ENCODE results near the gene TMBIM6. TPM values are rescaled to one million over a fixed set of nuclear protein-coding genes. Genes with fewer than 3 reads are reported as not detected.

The TMBIM6 gene
- total RNA-seq, 6 experiments from 2014 or later: 471 to 545 (median 497) TPM

DNA sequence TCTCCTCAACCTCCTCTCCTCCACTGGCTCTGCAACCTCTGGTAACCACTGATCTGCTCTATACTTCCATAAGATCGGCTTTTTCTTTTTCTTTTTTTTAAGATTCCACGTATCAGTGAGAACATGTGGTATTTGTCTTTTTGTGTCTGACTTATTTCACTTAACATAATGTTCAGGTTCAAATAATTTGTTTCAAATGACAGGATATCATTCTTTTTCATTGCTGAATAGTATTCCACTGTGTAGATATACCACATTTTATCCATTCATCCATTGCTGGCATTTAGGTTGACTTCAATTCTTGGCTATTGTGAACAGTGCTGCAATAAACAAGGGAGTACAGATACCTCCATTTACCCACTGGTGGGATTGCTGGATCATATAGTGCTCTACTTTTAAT, 46.3 kb downstream of the TMBIM6 start:
- no peak for DNase-seq
- H3K4me3 Mint-ChIP-seq: no peak overlapping the region
- no peak overlapping the region for H3K27ac Mint-ChIP-seq
- peaks cover 23% of the 10 kb centered on the region for H3K4me1 Mint-ChIP-seq (ENCODE audit: low read depth)
- TF ChIP-seq, protein P1, sequence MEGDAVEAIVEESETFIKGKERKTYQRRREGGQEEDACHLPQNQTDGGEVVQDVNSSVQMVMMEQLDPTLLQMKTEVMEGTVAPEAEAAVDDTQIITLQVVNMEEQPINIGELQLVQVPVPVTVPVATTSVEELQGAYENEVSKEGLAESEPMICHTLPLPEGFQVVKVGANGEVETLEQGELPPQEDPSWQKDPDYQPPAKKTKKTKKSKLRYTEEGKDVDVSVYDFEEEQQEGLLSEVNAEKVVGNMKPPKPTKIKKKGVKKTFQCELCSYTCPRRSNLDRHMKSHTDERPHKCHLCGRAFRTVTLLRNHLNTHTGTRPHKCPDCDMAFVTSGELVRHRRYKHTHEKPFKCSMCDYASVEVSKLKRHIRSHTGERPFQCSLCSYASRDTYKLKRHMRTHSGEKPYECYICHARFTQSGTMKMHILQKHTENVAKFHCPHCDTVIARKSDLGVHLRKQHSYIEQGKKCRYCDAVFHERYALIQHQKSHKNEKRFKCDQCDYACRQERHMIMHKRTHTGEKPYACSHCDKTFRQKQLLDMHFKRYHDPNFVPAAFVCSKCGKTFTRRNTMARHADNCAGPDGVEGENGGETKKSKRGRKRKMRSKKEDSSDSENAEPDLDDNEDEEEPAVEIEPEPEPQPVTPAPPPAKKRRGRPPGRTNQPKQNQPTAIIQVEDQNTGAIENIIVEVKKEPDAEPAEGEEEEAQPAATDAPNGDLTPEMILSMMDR (IDR thresholded peaks at IDR 0.05): no peak
- H3K27me3 Mint-ChIP-seq (ENCODE audit: insufficient read depth): peaks cover 14% of the 10 kb centered on the region
- H3K36me3 Mint-ChIP-seq (ENCODE audit: low read depth): peaks cover 12% of the 10 kb centered on the region
- peaks cover 5% of the 10 kb centered on the region; the same call in 1 of the 2 replicates for H3K9me3 Mint-ChIP-seq

DNA sequence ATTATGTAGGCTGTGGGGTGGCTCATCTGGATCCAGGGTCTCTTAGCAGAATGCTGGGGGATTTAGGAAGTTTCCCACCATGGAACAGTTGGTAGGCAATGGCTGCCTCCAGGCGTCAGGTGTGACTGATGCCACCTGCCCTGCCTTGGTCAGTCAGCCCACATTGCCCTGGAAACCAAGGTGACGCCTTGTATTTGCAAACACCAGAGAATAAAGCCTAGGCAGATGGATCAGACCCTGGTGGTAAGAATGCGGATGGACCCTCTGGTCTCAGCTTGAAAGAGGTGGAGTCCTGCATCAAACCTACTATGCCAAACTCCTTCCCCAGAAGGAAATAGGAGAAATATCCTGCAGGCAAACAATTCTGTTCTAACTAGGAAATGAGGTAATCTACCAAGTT, 48.6 kb downstream of the TMBIM6 start:
- no peak for DNase-seq
- TF ChIP-seq, protein P1 (IDR thresholded peaks at IDR 0.05): peak; percentile 51
- Mint-ChIP-seq H3K4me3 (no peak overlapping the region), H3K9me3 (peaks cover 5% of the 10 kb centered on the region; the same call in 1 of the 2 replicates), H3K27ac (no peak overlapping the region), H3K36me3 (ENCODE audit: low read depth) (peaks cover 12% of the 10 kb centered on the region), H3K4me1 (ENCODE audit: low read depth) (peaks cover 6% of the 10 kb centered on the region), H3K27me3 (ENCODE audit: insufficient read depth) (peaks cover 7% of the 10 kb centered on the region)

DNA sequence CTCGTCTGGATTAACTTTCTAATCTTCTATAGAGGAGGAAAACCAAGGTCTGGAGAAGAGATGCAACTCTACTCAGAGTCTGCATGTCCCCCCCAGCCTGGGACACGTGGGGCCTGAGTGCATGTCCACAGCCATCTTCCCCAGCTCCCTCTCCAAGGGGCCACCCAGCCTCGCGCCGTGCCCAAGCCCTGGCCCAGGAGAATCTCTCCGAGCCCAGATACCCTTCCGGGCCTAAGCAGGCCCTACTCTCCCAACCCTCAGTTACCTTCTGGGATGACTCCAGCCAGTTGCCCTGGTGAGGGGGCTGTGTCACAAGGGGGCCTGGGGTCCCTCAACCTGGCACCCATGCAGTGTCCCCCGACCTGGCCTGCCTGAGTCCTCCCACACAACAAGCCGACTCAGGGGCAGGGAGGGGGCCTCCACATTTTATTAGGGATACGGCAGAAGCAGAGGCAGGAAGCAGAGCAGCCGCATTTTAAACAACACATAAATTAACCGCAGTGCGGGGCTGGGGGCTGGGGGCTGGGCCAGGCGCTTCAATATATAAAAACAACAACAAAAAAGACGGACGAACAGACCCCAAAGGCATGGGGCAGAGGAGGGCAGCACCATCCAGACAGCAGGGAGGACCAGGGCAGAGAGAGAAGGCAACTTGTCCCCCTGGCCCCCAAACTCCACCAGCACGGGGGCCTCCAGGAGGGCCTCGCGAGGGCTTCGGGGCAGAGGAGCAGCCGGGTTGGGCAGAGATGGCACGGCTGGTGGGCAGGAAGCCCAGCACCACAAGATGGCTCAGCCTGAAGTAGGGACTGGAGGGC, 49.6 kb downstream of the TMBIM6 start:
- no peak overlapping the region for H3K27ac Mint-ChIP-seq
- peaks cover 7% of the 10 kb centered on the region for H3K27me3 Mint-ChIP-seq (ENCODE audit: insufficient read depth)
- H3K9me3 Mint-ChIP-seq: peaks cover 5% of the 10 kb centered on the region; the same call in 1 of the 2 replicates
- H3K4me1 Mint-ChIP-seq (ENCODE audit: low read depth): no peaks in the 10 kb centered on the region
- DNase-seq: no peak
- no peak overlapping the region for H3K4me3 Mint-ChIP-seq
- TF ChIP-seq, protein P1 (IDR thresholded peaks at IDR 0.05): no peak
- H3K36me3 Mint-ChIP-seq (ENCODE audit: low read depth): peaks cover 12% of the 10 kb centered on the region

DNA sequence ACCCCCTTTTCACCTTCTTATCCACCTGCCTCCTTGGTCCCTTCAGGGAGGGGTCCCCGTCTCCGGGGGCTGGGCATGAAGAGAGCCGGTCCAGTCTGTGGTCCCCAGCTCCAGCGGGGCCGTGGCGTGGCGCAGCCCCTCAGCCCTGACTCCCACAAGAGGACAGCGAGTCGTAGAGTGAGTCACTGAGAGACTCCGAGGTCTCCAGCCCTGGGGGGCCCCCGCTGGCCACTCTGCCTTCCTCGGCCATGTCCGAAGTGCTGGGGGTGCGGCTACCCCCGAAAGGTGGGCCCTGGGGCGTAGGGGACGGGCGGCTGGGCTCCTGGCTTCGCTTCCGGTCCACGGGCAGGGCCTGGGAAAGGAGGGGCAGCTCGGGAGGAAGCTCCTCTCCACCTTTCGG, 50.3 kb downstream of the TMBIM6 start:
- no peak for DNase-seq
- H3K4me3 Mint-ChIP-seq: no peak overlapping the region
- H3K36me3 Mint-ChIP-seq (ENCODE audit: low read depth): peaks cover 12% of the 10 kb centered on the region
- peaks cover 5% of the 10 kb centered on the region; the same call in 1 of the 2 replicates for H3K9me3 Mint-ChIP-seq
- peaks cover 7% of the 10 kb centered on the region for H3K27me3 Mint-ChIP-seq (ENCODE audit: insufficient read depth)
- H3K4me1 Mint-ChIP-seq (ENCODE audit: low read depth): no peaks in the 10 kb centered on the region
- TF ChIP-seq, protein P1 (IDR thresholded peaks at IDR 0.05): no peak
- H3K27ac Mint-ChIP-seq: no peak overlapping the region

DNA sequence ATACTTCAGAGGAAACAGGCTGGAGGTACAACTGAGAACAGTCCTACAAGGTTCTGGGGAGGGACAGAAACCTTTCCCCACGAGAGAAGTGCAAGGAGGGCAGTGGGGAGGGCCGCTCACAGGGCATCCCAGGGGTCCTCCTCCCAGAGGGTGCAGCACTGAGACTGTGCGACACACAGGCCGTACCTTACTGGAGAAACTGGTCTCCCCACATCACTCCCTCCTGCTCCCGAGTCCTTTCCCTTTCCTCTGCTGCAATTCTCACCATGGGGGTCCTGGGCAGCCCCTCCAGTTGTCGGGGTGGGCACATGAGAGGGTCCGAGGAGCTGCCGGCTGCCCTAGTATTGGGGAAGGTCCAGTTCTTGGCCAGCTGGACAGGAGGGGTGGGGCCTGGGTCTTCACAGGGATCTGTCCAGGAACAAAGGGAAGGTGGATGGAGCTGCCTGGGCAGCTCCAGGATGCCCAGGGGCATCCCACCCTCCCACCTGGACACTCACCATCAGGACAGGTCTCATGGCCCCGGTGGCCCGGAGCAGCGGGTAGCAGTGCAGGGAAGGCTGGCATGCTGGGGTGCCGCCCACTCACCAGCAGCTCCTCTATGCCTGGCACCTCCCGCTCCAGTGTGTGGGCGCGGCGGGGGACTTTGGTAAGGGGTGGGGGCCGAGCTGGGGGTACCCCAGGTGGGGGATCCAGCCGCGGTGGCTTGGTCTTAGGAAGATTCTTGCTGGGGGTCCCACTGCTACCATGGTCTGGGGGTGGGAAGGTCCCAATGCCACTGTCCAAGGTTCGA, 51.0 kb downstream of the TMBIM6 start:
- TF ChIP-seq, protein P1 (IDR thresholded peaks at IDR 0.05): no peak
- H3K36me3 Mint-ChIP-seq (ENCODE audit: low read depth): peaks cover 10% of the 10 kb centered on the region
- no peaks in the 10 kb centered on the region for H3K4me1 Mint-ChIP-seq (ENCODE audit: low read depth)
- peaks cover 3% of the 10 kb centered on the region; the same call in 1 of the 2 replicates for H3K27me3 Mint-ChIP-seq (ENCODE audit: insufficient read depth)
- DNase-seq: no peak
- H3K9me3 Mint-ChIP-seq: peaks cover 4% of the 10 kb centered on the region; the same call in 1 of the 2 replicates
- no peak overlapping the region for H3K4me3 Mint-ChIP-seq
- no peak overlapping the region for H3K27ac Mint-ChIP-seq
